ENCODE results near the gene TBC1D22A.

The TBC1D22A gene

DNA sequence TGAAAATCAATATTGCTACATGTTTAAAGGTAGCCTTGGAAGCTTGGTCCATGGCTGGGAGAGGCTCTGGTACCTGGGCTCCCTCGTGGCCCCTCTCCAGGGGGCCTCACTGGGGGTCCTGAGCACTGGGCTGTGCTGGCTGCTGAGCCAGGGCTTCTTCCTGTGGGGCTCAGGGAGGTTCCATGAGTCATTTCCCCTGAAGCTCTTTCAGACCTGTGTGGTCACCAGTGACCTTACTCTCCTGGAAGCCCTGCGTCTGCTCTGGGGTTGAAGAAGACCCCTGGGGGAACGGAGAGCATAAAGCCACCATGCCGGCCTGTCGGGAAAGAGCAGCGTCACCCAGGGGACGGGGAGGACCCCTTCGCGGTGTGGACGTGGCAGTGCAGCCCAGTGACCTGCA is 389.0 kb downstream of the TBC1D22A start:
- no peak for DNase-seq

DNA sequence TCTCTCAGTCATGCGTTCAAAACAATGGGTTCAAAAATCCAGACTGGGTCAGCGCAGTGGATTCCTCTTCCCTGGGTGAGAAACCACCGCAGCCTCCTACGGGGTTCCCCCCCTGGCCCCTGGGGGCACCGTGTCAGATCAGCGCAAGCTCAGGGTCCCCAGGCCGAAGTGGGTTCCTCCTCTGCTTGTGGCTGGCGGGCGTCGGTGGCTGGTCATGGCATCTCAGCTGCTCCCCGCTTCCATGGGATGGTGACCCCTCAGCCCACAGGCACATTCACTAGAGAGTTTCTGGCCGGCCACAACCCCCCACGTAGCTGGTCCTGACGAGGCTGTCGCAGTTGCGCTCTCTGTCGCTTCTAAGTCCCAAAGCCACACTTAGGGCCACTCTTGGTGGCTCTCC is 389.8 kb downstream of the TBC1D22A start:
- DNase-seq, result no peak

DNA sequence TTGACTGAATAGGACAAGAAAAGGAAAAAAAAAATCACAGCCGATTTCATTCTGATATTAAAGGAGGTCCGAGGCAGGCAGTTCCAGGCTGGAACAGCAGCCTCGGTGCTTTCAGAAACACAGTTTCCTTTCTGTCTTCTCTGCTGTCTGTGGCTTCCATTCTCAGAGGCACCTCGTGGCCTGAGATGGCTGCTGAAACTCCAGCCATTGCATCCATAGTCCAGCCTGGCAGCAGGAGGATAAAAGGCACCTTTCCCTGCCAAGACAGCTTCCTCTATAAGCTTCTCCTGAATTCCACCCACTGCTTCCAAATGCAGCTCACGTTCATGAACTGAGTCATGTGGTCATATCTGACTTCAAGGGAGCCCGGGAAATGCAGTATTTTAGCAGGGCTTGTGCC is 390.5 kb downstream of the TBC1D22A start:
- no peak for DNase-seq

DNA sequence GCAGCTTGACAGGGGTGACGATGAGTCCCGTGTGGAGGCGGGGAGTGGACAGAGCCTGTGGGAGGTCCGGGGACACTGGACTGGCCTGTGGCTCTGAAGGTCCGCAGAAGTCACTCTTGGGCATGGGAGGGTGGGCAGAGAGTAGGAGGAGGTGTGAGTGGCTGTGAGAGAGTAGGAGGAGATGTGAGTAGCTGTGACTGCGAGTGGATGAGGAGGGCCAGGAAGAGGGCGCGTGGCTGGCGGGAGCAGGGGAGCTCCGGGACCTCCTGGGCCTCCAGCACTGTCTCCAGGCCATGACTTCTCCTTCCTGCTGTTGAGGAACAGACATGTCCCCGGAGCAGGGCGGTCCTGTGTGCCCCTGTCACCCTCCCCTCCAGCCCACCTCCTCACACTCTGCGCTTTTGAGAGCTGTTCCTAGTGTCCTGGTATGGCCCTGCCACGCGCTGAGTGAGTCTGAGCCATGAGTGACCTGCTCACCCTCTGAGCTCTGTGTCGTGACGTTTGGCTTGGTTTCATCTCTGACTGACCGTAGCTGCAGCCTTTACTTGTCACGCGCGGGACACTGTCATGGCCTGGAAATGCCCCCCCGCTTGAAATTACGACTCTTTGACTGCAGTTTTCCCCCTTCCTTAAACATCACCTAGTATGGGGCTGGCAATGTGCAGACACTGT is 391.5 kb downstream of the TBC1D22A start:
- DNase-seq, result no peak

DNA sequence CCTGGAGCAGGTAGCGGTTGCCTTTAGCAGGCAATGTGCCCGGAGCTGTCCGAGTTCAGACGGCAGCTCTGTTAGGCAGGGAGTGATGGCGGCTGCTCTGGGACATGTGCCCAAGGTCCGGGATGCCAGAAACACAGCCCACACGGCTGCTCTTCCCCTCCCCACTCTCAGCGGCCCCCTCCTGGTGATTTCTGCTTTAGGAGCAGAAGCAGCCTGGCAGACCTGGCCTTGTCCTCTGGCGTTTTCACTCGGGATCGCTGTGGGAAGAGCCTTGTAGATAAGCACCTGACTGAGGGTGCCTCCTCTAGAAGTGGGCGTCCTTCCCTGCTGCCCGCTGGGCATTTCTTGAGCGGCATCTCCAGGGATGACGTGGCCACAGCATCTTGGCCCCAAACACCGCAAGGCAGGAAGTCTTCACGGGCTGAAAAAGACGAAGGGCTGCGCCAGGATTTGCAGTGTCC is 392.2 kb downstream of the TBC1D22A start:
- DNase-seq, result no peak

DNA sequence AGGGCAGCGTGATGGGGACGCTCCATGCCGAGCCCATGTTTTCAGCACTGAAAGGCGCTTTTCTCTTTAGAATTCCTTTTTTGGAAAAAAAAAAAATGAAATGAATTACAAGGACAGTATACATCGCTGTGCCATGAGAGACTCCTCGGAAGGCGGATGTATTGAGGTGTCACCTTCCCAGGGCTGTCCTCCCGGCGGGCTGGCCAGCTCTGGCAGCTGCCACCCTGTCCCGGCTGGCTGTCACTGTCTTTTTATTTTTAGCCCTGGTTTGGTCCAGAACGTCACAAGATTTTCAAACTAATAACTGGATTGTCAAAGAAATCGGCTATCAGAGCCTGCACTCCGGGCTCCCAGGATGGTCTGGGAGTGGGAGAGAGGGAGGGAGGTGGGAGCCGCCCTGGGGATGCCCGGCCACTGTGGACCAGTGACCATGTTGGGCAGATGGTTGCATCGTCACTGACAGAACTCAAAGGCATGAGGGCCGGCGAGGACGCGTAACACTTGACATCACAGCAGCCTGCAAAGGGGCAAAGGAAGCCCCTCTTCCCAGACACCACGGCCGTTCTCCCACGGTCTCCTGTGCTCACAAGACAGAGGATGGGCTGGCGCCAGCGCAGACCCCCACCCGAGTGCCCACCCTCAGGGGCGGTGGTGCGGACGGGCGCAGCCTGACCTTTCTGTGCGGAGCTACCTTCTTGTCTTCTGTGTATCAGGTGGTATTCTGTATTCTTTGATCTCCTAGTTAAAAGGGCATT is 392.9 kb downstream of the TBC1D22A start:
- no peak for DNase-seq

DNA sequence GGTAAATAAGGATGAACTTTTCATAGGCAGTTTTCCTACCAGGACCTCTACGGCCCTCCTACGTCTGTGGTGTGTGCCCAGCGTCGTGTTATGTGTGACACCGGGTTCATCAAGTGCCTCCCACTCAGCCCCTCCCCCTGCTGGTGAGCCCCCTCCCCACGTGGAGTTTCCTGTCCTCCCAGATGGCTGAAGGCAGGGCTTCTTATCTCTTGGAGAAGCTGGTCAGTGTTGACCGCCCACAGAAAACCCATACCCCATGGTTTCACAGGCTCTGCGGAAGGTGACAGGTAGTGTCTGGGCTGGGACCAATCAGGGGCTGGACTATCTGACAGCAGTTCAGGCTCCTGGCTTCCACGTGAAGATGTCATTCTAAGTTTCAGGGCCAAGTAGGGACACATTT is 393.5 kb downstream of the TBC1D22A start:
- no peak for DNase-seq

DNA sequence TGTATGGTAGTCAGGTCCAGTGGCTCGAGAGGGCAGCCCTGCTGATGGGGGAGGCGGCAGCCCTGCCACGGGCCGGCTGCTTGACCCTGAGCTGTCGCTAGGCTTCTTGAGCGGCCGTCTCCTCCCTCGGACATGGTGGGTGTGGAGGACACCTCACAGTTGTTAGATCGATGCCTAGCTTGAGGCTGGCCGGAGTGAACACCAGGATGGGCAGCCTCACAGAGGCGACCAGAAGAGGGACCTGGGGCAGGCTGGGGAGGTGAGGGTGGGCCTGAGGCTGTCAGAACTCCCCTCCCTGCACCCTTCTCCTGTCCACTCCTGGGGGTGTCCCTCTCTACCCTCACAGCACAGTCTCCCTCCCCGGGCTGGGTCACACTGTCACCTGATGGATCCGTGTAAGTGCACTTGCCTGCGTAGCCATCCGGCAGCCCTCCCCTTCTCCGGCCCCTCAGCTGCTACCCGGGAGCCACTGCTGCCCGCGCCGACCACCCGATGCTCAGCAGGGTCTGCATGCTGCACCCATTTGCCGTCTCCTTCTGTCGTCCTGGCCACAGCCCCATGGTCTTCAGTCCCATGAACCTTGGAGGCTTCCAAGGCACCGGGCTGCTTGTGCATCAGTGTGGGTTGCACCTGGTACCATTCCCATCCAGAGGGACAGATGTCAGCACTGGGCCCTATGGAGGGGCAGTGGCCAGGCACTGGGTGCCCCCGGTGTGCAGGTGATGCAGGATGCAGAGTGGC is 394.1 kb downstream of the TBC1D22A start:
- DNase-seq, result no peak

DNA sequence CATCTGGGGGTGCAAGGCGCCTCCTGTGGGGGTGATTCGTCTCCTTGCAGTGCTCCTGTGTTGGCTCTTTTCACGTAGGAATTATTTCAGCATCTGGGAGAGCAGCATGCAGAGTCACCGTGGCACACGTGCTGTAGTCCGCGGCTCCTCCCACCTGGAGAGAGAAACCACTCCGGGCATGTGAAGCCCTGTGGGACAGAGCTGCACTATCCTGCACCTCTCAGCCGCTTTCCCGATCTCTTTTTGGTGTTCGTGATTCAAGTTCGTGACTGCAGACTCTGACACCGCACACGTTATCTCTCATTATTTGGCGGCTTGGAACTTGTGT is 394.6 kb downstream of the TBC1D22A start:
- no peak for DNase-seq

DNA sequence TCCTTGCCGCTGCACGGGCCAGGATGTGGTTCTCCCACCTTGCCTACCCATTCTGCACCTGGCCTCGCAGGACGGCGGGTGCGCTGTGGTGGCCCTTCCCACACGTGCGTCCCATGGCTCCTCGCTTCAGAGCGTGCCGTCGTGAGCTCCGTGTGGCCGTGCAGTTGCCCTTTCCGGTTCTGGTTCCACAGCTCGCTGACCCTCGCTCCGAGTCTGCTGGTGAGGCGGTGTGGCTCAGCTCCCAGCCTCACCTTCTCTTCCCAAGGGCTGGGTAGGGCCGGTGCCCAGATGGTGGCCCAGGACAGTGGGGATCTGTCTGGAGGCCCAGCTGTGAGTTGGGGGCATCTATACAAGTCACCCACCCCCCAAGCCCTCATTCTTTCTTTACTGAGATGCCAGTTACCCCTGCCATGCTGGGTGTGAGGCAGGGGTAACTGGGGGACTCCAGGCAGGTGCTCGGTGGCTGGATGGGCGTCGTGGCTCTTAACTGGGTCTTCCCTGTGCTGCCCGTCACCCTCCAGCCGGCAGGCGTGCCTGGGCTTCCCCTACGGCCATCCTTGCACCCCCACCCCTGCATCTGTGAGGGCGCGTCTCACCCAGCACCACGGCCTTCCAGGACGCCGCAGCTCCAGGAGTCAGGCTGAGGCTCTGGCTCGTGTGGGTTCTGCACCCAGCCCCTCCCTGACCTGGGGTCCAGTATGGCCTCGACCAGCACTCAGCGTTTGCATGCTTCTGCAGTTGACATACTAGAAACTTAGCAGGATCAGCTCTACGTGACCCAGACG is 395.2 kb downstream of the TBC1D22A start:
- DNase-seq, result no peak

DNA sequence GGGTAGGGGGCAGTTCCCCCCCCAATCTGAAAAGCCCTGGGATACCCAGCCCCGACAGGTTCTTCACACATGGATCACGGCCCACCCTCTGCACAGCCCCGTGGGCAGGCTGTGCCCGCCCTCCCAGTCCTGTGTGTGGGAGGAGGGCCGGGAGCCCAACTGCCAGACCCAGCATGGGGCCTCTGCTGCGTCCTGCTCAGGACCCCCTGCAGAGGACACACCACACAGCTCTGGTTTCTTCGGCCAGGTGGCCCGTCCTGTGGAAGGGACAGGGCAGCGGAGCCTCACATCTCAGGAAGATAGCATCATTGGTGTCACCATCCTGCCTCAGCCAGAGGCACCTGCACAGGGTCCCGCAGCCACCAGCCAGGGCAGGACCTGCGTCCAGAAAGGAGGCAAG is 396.0 kb downstream of the TBC1D22A start:
- DNase-seq, result no peak

DNA sequence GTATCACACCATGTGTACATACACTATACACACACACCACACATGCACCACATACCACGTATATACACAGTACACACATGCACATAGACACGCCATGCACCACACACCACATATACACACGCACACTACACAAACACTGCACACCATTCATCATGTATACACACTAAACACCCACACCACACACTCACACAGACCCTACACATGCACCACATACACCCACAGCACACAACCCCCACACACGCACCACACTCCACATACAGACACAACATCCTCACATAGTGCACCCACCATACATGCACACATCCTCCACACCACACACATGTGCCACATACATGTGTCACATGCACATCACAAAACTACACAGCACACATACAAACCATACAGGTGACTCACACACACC is 397.1 kb downstream of the TBC1D22A start:
- DNase-seq, result no peak

DNA sequence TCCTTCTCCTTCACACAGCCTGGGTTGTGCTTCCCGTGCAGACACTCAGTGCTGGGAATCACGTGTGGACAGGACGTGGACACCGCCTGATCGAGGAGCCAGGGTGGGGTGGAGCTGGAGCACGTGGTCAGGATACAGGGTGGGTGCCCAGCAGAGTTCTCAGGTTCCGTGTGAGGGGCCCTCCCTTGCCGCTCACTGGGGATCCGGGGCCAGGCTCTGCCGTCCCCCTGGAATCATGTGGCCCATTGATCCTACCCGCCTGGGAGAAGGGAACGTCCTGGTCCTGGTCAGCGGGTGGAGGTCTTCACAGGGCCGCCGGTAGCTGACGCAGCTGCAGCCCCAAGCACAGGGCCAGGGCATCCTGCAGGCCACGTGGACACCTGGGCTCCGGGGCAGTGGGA is 397.7 kb downstream of the TBC1D22A start:
- DNase-seq, result no peak

DNA sequence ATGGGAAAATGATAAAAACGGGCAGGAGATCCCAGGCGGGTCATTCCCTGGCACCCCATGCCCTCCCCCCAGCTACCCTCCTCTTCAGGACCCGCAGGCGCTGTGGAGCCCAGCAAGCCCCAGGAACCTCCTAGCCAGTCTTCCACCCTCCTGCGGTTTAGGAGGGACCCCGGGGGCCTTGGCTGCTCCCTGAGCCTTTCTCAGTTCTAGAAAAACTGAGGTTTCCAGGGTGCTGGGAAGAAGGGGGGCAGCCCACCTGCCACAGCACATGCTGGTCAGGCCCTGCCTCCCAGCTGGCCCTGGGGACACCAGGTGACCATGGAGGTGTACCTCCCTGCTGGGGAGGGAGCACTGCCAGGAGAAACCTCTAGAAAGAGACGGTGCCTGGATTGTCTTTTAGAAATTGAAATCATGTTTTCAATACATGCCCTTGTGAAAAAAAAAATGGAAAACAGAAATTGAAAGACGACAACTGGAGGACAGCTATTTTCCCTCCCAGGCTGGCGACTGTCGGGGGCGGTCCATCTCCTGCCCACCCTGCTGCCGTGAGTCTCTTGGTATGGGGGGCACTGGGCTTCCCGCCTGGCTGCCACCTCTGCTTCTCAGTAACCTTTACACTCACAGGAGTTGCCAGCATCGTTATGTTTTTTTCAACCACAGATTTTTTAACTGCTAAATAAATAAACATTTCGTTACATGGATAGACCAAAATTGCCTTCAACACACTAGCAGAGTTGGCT is 398.5 kb downstream of the TBC1D22A start:
- DNase-seq, result no peak

DNA sequence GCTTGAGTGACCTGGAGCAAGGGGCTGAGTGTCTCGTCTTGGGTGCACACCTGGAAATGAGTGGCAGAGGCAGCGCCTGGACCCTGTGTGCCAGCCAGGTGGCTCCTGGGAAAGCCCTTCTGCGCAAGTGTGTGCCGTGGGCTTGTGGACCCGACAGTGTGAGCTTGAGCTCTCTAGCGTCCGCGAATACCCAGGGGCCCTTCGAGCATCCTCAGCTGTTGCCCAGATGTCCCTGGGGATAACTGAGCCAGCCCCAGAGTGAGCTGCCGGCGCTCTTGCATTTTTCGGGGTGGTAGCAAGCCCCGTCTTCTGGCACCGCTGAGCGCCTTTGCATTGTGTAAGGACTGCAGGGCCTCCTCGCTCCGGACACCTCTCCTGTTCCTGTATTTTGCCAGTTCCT is 399.2 kb downstream of the TBC1D22A start:
- peak; percentile 27 for DNase-seq

DNA sequence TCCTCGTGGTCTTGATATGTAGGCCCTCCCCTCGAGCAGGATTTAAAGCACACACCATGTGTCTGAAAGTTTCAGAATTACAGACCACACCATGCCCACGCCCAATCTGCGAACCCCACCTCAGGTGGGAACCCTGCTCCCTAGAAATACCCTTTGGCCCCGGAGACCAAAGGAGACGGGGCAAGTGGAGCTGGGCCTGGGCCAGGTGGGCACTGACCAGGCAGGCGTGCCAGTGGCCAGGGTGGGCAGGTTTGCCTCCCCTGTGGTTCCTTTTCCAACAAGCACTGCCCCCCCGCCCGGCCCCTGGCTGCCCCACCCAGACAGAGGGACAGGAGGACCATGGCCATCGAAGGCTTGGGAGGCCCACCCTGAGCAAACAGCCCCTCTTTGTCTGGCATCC is 400.4 kb downstream of the TBC1D22A start:
- no peak for DNase-seq

DNA sequence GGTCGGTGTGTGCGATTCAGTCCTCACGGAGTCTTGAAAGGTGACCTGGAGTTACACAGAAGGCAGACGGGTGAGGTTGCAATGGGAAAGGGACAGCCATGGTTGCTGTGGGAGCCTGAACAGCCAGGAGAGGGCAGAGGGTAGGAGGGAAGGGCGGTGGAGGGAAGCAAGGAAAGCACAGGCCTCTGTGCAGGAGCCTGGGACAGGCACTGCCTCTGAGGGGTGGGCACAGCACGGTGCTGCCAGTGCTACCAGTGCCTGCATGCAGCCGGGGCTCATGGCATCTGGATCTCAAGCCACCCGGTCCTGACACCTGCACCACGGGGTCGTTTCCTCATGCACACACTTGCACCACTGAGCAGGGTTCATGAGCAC is 401.0 kb downstream of the TBC1D22A start:
- DNase-seq, result no peak

DNA sequence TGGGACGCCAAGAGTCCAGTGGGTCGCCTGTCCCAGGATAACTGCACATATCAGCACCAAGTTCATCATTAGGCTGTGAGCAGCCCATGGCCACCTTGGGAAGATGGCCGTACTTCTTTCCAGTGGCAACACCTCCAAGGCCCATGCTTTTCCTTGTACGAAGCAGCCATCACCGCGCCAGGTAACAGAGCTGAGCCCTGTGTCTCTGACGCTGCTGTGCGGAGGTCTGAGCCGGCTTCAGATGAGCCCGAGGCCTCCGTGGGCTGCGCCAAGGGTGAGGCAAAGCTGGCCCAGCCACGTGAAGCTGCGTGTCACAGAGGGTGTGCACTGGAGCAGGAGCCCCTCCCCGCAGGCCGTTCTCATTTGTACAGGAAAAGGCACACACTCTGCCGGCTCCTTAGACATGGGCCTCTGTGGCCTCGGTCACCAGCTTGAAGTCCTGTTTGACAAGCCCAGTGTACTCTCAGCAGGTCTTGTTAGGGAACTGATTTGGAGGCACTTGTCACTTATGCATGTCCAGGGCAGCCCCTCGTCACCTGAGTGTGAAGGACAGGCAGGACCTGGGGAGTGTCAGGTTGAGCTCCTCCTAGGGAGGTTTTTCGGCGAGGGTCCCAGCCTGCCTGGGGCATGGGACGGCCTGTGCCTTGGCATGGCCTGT is 401.5 kb downstream of the TBC1D22A start:
- DNase-seq, result no peak

DNA sequence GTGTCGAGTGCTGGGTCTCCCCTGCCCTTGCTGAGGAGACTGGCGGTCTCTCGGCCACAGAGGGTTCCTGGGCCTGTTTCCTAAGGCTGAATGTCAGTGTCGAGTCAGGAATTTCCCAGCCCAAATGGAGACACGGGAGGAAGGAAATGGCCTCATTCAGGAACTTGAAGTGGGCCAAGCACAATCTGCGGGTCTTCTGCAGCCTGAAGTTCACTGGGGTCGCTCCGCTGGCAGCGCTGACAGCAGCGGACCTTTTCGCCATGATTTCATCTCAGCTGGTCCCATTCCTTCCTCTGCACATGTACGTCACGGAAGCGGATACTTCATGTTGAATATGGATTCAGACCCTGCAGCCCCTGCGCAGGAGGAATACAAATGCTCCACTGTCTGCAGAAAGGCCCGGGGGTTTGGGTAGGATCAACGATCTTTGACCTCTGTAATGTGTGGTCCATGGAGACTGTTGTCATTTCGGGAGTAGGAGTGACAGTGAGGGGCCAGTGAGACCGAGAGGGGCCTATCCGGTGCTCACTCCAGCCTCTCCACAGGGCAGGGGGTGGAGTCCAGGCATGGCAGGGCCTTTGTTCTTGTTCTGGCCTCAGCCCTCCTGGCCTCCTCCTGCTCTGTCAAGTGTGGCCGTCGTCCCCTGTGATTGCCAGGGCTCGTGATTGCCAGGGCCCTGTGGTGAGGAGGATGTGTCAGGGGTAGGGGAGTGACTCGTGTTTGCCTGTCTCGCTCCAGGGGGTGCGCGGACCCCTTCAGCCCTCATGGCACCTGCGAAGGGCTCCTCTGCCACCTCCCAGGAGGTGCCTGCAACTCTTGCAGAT is 402.3 kb downstream of the TBC1D22A start:
- no peak for DNase-seq

DNA sequence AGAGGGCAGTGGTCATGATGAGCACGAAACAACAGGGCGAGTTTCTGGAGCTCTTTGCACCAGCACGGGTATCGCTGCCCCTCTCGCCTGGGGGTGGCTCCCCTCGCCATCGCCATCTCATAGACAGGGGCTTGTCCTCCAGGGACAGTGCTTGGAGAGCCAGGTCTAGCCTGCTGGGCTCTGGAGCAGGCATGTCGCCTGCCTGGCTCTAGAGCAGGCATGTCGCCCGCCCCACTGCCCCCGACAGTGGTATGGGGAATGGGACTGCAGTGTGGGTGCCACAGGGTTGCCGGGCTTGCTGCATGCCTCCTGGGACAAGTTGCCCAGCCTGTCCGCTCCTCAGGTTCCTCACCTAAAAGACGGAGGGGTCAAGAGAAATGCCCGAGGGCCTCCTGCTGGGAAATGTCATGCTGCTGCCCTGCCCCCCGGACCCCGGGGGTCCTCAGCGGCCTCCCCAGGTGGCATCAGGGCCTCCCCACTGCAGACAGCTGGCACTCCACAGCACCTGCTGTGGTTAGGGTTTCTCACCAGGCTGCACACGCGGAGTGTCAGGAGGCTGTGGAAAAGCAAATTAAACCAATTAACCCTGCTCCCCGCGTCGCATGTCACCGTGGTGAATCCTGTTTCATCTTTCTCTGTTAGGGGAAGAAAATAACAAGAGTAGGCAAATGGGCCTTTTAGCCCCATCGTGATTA is 403.0 kb downstream of the TBC1D22A start:
- DNase-seq, result peak; percentile 15

DNA sequence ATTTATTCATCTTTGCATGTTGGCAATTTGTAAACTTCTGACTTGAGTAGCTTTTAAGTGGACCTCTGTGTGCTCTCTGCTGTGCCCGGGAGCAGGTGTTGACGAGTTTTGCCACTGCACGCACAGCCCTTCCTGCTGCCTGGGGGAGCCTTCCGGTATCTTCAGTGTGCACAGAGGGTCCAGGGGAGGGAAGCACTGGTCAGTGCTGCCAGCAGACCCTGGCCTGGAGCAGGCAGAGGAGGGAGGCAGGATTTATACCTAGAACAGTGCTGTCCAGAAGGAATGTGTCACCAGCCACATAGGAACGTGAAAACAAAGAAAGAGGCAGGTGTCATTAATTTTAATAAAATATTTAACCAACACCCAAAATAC is 403.6 kb downstream of the TBC1D22A start:
- no peak for DNase-seq
